Uterus (tissue), 2 donors: ENCODE data around the gene HMGCS2.

Source experiments
- POLR2A ChIP-seq, 2 donors: fragments of 450-650 bp; IDR thresholded peaks; one replicate each; pipeline ENCODE4 v1.6.1; 2016; ENCODE audit warnings: antibody characterized with exemption in 2 of 2, mild to moderate bottlenecking in 1 of 2, moderate library complexity in 1 of 2
- TF ChIP-seq, protein P1 (sequence below), 4 experiments: fragments of 200-600 bp in 2 of 4; fragments of 450-650 bp in 2 of 4; sonication (generic) in 2 of 4; IDR thresholded peaks; one replicate each; pipeline ENCODE4 v1.5.1; 2016 to 2019; ENCODE audit warnings: antibody characterized with exemption in 4 of 4, mild to moderate bottlenecking in 2 of 4, moderate library complexity in 1 of 4

DNA sequence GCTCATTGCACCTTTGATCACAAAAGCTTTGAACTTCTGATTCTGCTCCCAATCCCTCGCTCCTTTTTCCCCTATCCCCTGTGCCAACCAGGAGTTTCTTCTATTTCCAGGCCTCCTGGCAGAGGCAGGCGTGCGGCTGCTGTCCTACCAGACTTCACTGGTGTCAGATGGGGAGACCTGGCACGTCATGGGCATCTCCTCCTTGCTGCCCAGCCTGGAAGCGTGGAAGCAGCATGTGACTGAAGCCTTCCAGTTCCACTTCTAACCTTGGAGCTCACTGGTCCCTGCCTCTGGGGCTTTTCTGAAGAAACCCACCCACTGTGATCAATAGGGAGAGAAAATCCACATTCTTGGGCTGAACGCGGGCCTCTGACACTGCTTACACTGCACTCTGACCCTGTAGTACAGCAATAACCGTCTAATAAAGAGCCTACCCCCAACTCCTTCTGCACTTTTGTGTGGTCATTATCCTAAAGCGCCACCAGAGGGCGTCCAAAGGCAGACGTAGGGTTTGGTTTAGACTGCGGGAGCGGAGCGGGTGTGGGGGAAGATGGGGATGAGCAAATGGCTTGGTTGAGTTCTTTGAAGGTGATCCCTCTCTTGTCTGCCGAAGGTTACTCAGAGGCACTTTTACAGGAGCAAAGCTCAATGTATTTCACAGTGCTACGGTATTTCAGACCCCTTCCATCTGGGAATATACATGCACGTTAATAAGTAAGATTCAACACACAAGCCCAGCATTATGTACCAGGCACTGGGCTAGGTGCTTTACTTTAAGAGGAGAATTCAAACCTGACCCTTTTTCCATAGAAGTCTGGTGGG is 24.7 kb downstream of the HMGCS2 start:
- TF ChIP-seq, protein P1, sequence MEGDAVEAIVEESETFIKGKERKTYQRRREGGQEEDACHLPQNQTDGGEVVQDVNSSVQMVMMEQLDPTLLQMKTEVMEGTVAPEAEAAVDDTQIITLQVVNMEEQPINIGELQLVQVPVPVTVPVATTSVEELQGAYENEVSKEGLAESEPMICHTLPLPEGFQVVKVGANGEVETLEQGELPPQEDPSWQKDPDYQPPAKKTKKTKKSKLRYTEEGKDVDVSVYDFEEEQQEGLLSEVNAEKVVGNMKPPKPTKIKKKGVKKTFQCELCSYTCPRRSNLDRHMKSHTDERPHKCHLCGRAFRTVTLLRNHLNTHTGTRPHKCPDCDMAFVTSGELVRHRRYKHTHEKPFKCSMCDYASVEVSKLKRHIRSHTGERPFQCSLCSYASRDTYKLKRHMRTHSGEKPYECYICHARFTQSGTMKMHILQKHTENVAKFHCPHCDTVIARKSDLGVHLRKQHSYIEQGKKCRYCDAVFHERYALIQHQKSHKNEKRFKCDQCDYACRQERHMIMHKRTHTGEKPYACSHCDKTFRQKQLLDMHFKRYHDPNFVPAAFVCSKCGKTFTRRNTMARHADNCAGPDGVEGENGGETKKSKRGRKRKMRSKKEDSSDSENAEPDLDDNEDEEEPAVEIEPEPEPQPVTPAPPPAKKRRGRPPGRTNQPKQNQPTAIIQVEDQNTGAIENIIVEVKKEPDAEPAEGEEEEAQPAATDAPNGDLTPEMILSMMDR (IDR thresholded peaks at IDR 0.05), result peak; percentile 41 to 78 (median 54)
- no peak for TF ChIP-seq POLR2A (IDR thresholded peaks at IDR 0.05)
